PC-3 (cell line): Measurements from ENCODE around the gene COL8A1. TPM values are rescaled to one million over a fixed set of nuclear protein-coding genes. Genes with fewer than 3 reads are reported as not detected.

Experiments used
- ATAC-seq: fragments of 200-7000 bp; cut with Tn5 transposase; 2 replicates; pipeline ENCODE4 v1.9.1; 2020; ENCODE audit warnings: mild to moderate bottlenecking, moderate library complexity
- BruUV-seq: library from RNA; stranded (reverse); fragments of 400-500 nt; replicated peaks from 2 replicates; lab custom pipeline; 2021; lab: Mats Ljungman, UMichigan
- CTCF ChIA-PET: fragments of 300-600 bp; sonication (Branson Sonifier 250); formaldehyde crosslinking; loops from one replicate; lab custom pipeline; 2022; ENCODE audit warnings: antibody characterized with exemption; lab: Charles Lee
- POLR2A ChIA-PET: fragments of 300-600 bp; sonication (Branson Sonifier 250); formaldehyde crosslinking; loops from one replicate; lab custom pipeline; 2022; ENCODE audit warnings: antibody characterized with exemption; ENCODE audit not compliant: unreplicated experiment; lab: Charles Lee
- DNase-seq: peaks from one replicate; pipeline ENCODE4 v3.0.0-alpha.2; 2015
- H2AFZ ChIP-seq: fragments of 300-600 bp; sonication (generic); 2 replicates; pipeline ENCODE4 v1.6.0; 2016; ENCODE audit warnings: antibody characterized with exemption, low read length
- H3F3A ChIP-seq: fragments of 300-600 bp; sonication (generic); one replicate; pipeline ENCODE4 v1.6.0; 2017; ENCODE audit warnings: antibody characterized with exemption, low read length, control low read depth, mild to moderate bottlenecking; ENCODE audit not compliant: unreplicated experiment
- H3K27ac ChIP-seq: fragments of 300-600 bp; sonication (generic); 2 replicates; pipeline ENCODE4 v1.5.1; 2016; ENCODE audit warnings: mild to moderate bottlenecking, low read length
- H3K27me3 ChIP-seq: fragments of 300-600 bp; sonication (generic); 2 replicates; pipeline ENCODE4 v1.6.1; 2016; ENCODE audit warnings: low read length, mixed read lengths
- H3K36me3 ChIP-seq: fragments of 300-600 bp; sonication (generic); 2 replicates; pipeline ENCODE4 v1.6.1; 2016; ENCODE audit warnings: low read depth, mixed run types, low read length, mixed read lengths
- H3K4me1 ChIP-seq: fragments of 300-600 bp; sonication (generic); 2 replicates; pipeline ENCODE4 v1.5.1; 2016; ENCODE audit warnings: low read length; ENCODE audit not compliant: insufficient read depth
- H3K4me2 ChIP-seq: fragments of 300-600 bp; sonication (generic); 2 replicates; pipeline ENCODE4 v1.6.0; 2016; ENCODE audit warnings: low read length
- H3K4me3 ChIP-seq: fragments of 300-600 bp; sonication (generic); 2 replicates; pipeline ENCODE4 v1.5.1; 2016; ENCODE audit warnings: mild to moderate bottlenecking, low read length, mixed read lengths
- H3K79me2 ChIP-seq: fragments of 300-600 bp; sonication (generic); 2 replicates; pipeline ENCODE4 v1.6.1; 2017; ENCODE audit warnings: low read length, mixed read lengths
- H3K9ac ChIP-seq: fragments of 300-600 bp; sonication (generic); 2 replicates; pipeline ENCODE4 v1.6.0; 2016; ENCODE audit warnings: mild to moderate bottlenecking, low read length
- H3K9me2 ChIP-seq: fragments of 300-600 bp; sonication (generic); replicated peaks from 2 replicates; pipeline ENCODE4 v1.6.1; 2016; ENCODE audit warnings: mixed run types, low read length, mixed read lengths
- H3K9me3 ChIP-seq: fragments of 300-600 bp; sonication (generic); 2 replicates; pipeline ENCODE4 v1.6.1; 2016; ENCODE audit warnings: low read length, mixed read lengths
- H4K20me1 ChIP-seq: fragments of 300-600 bp; sonication (generic); 2 replicates; pipeline ENCODE4 v1.6.1; 2016; ENCODE audit warnings: low read length, mixed read lengths
- CTCF ChIP-seq: fragments of 300-600 bp; sonication (generic); conservative IDR thresholded peaks from 2 replicates; pipeline ENCODE4 v1.5.1; 2017; ENCODE audit warnings: antibody characterized with exemption, low read depth, mild to moderate bottlenecking, low read length
- EZH2 ChIP-seq: fragments of 300-600 bp; sonication (generic); IDR thresholded peaks from one replicate; pipeline ENCODE4 v1.6.1; 2017; ENCODE audit warnings: antibody characterized with exemption, mild to moderate bottlenecking, low read length; ENCODE audit not compliant: unreplicated experiment
- EZH2phosphoT487 ChIP-seq: fragments of 300-600 bp; sonication (generic); IDR thresholded peaks from 2 replicates; pipeline ENCODE4 v1.6.1; 2018; ENCODE audit warnings: mild to moderate bottlenecking, antibody characterized with exemption, low read length, borderline replicate concordance
- intact Hi-C: fragments of 100-400 bp; cut with micrococcal nuclease; formaldehyde crosslinking; loops from 2 replicates; pipeline ENCODE4 v1.9.0; 2023
- total RNA-seq: library from RNA; depleted of rRNA; stranded (reverse); fragments of >200 nt; gene quantifications from 2 replicates; pipeline ENCODE4 v1.2.3, GENCODE V29; 2014

COL8A1 gene
- total RNA-seq, 1 experiment from 2014 or later = 2.4 TPM

- H2AFZ ChIP-seq = no peak overlapping the region
- H3F3A ChIP-seq = no peaks in the 10 kb centered on the region
- no TSS peak for BruUV-seq
- no peak for ATAC-seq
- H3K4me1 ChIP-seq = no peaks in the 10 kb centered on the region
- H3K27me3 ChIP-seq = no peaks in the 10 kb centered on the region
- no peaks in the 10 kb centered on the region for H3K36me3 ChIP-seq
- H3K9me3 ChIP-seq = no peaks in the 10 kb centered on the region
- TF ChIP-seq EZH2phosphoT487 (no peak), CTCF (no peak), EZH2 (no peak)
- H4K20me1 ChIP-seq = no peaks in the 10 kb centered on the region
- no peak overlapping the region for H3K4me2 ChIP-seq
- H3K9me2 ChIP-seq = no peaks in the 10 kb centered on the region
- ChIA-PET CTCF (no interaction called here), POLR2A (no interaction called here)
- intact Hi-C loops = no loop called here
- H3K79me2 ChIP-seq = no peaks in the 10 kb centered on the region
- H3K27ac ChIP-seq = no peak overlapping the region
- no peak overlapping the region for H3K4me3 ChIP-seq
- DNase-seq = no peak
- H3K9ac ChIP-seq = no peak overlapping the region
These were observed 74.0 kb downstream of the COL8A1 start for GRCh38 chr3:99712291-99712954.

- Histone ChIP-seq H3K27me3 (no peaks in the 10 kb centered on the region), H3K4me3 (no peak overlapping the region), H3K36me3 (no peaks in the 10 kb centered on the region), H3K9me2 (no peaks in the 10 kb centered on the region), H3K9ac (no peak overlapping the region), H3K4me2 (no peak overlapping the region), H3K27ac (no peak overlapping the region), H3F3A (no peaks in the 10 kb centered on the region), H3K4me1 (no peaks in the 10 kb centered on the region), H4K20me1 (no peaks in the 10 kb centered on the region), H2AFZ (no peak overlapping the region), H3K9me3 (no peaks in the 10 kb centered on the region), H3K79me2 (no peaks in the 10 kb centered on the region)
- ChIA-PET POLR2A (no interaction called here), CTCF (no interaction called here)
- BruUV-seq = no TSS peak
- DNase-seq (no peak), ATAC-seq (no peak)
- no peak for TF ChIP-seq CTCF
- intact Hi-C loops = no loop called here
These were observed 75.0 kb downstream of the COL8A1 start for GRCh38 chr3:99713440-99713839.

- no peaks in the 10 kb centered on the region for H4K20me1 ChIP-seq
- peak; percentile 58 for ATAC-seq
- H3K4me2 ChIP-seq = no peak overlapping the region
- no peaks in the 10 kb centered on the region for H3K79me2 ChIP-seq
- no peak overlapping the region for H2AFZ ChIP-seq
- TF ChIP-seq CTCF (no peak), EZH2 (no peak), EZH2phosphoT487 (no peak)
- H3K9ac ChIP-seq = no peak overlapping the region
- CTCF ChIA-PET = interaction anchor here (0.5 kb wide), 1 partner anchor 697 kb away, joined by 4 read pairs; no protein-coding TSS in a partner anchor
- no TSS peak for BruUV-seq
- H3K36me3 ChIP-seq = no peaks in the 10 kb centered on the region
- no peak overlapping the region for H3K4me3 ChIP-seq
- H3K9me2 ChIP-seq = no peaks in the 10 kb centered on the region
- H3F3A ChIP-seq = no peaks in the 10 kb centered on the region
- no peaks in the 10 kb centered on the region for H3K9me3 ChIP-seq
- DNase-seq = no peak
- H3K27me3 ChIP-seq = no peaks in the 10 kb centered on the region
- POLR2A ChIA-PET = interaction anchor here (0.5 kb wide), 2 partner anchors 33 to 354 kb away, joined by 3 read pairs; no protein-coding TSS in a partner anchor
- no peaks in the 10 kb centered on the region for H3K4me1 ChIP-seq
- H3K27ac ChIP-seq = no peak overlapping the region
- intact Hi-C loops = no loop called here
These were observed 75.8 kb downstream of the COL8A1 start for GRCh38 chr3:99714146-99714545.
